ENCODE measurements around the gene CMKLR1.

DNA sequence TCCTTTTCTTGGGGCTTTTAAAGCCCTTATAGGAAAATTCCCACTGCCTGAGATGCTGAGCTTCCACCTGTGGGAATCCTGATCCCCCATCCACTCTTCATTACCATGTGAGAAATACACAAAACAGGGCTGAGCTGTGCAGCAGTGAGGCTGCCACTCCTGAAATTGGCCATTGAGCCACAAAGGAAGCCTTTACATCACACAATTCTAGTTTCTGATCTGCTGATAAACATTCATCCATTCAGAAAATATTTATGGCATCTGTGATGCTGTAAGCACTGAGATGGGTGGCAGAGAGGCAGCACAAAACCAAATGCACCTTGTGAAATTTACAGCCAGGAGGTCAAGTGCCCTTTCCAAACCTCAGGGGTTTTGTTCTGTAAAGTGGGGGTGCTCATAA is 26.2 kb upstream of the CMKLR1 start:
- TF ChIP-seq, protein P1, sequence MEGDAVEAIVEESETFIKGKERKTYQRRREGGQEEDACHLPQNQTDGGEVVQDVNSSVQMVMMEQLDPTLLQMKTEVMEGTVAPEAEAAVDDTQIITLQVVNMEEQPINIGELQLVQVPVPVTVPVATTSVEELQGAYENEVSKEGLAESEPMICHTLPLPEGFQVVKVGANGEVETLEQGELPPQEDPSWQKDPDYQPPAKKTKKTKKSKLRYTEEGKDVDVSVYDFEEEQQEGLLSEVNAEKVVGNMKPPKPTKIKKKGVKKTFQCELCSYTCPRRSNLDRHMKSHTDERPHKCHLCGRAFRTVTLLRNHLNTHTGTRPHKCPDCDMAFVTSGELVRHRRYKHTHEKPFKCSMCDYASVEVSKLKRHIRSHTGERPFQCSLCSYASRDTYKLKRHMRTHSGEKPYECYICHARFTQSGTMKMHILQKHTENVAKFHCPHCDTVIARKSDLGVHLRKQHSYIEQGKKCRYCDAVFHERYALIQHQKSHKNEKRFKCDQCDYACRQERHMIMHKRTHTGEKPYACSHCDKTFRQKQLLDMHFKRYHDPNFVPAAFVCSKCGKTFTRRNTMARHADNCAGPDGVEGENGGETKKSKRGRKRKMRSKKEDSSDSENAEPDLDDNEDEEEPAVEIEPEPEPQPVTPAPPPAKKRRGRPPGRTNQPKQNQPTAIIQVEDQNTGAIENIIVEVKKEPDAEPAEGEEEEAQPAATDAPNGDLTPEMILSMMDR (conservative IDR thresholded peaks at IDR 0.05 in 1 of 2, IDR thresholded peaks at IDR 0.05 in 1 of 2; ENCODE audit: low read depth in 1 of 2, low read length in 2 of 2): no peak
- no peak for TF ChIP-seq EZH2 (IDR thresholded peaks at IDR 0.05; ENCODE audit: low read length, missing control alignments)

Measured in fibroblast of lung (primary cell).